Stimulated activated naive CD8-positive, alpha-beta T cell treated with anti-CD3 and anti-CD28 coated beads, Interleukin-15, Interleukin-2, amounts not matched to agents 100 ng/mL and 50 ng/mL, for 24 hours (primary cell): ENCODE measurements around the gene UXS1.

Experiments used
- H3K27ac Mint-ChIP-seq: one replicate; pipeline ENCODE4 v1.8.0; 2021; ENCODE audit warnings: mild to moderate bottlenecking, mixed read lengths
- H3K27me3 Mint-ChIP-seq: one replicate; pipeline ENCODE4 v1.8.0; 2021; ENCODE audit warnings: mixed read lengths
- H3K36me3 Mint-ChIP-seq: one replicate; pipeline ENCODE4 v1.8.0; 2021; ENCODE audit warnings: low read depth, mixed read lengths
- H3K4me1 Mint-ChIP-seq: one replicate; pipeline ENCODE4 v1.8.0; 2021; ENCODE audit warnings: low read depth, mixed read lengths
- H3K4me3 Mint-ChIP-seq: one replicate; pipeline ENCODE4 v1.8.0; 2021; ENCODE audit warnings: mild to moderate bottlenecking, mixed read lengths
- H3K9me3 Mint-ChIP-seq: one replicate; pipeline ENCODE4 v1.8.0; 2021; ENCODE audit warnings: mixed read lengths

UXS1 gene

GRCh38 chr2:106122157-106122556, 71.9 kb downstream of the UXS1 start:
- Mint-ChIP-seq H3K9me3 (no peaks in the 10 kb centered on the region), H3K4me3 (no peak overlapping the region), H3K27ac (no peak overlapping the region), H3K27me3 (no peaks in the 10 kb centered on the region), H3K36me3 (peaks cover 45% of the 10 kb centered on the region), H3K4me1 (peaks cover 7% of the 10 kb centered on the region)

GRCh38 chr2:106120432-106120831, 73.7 kb downstream of the UXS1 start:
- no peak overlapping the region for H3K27ac Mint-ChIP-seq

GRCh38 chr2:106119074-106119473, 75.0 kb downstream of the UXS1 start:
- no peaks in the 10 kb centered on the region for H3K27me3 Mint-ChIP-seq
- H3K36me3 Mint-ChIP-seq, result peaks cover 26% of the 10 kb centered on the region
- H3K9me3 Mint-ChIP-seq, result no peaks in the 10 kb centered on the region
- no peak overlapping the region for H3K4me3 Mint-ChIP-seq
- peaks cover 15% of the 10 kb centered on the region for H3K4me1 Mint-ChIP-seq
- no peak overlapping the region for H3K27ac Mint-ChIP-seq

More at GRCh38 chr2:106120432-106120831, 73.7 kb downstream of the UXS1 start:
- peaks cover 35% of the 10 kb centered on the region for H3K36me3 Mint-ChIP-seq
- peaks cover 8% of the 10 kb centered on the region for H3K4me1 Mint-ChIP-seq
- no peaks in the 10 kb centered on the region for H3K9me3 Mint-ChIP-seq
- H3K27me3 Mint-ChIP-seq, result no peaks in the 10 kb centered on the region
- no peak overlapping the region for H3K4me3 Mint-ChIP-seq

GRCh38 chr2:106117882-106118684, 76.0 kb downstream of the UXS1 start:
- H3K36me3 Mint-ChIP-seq, result peaks cover 20% of the 10 kb centered on the region
- H3K4me1 Mint-ChIP-seq, result peaks cover 15% of the 10 kb centered on the region
- no peak overlapping the region for H3K4me3 Mint-ChIP-seq
- H3K9me3 Mint-ChIP-seq, result no peaks in the 10 kb centered on the region
- H3K27me3 Mint-ChIP-seq, result no peaks in the 10 kb centered on the region
- no peak overlapping the region for H3K27ac Mint-ChIP-seq

GRCh38 chr2:106117347-106117746, 76.8 kb downstream of the UXS1 start:
- H3K36me3 Mint-ChIP-seq, result peaks cover 15% of the 10 kb centered on the region
- H3K4me1 Mint-ChIP-seq, result peaks cover 15% of the 10 kb centered on the region
- no peaks in the 10 kb centered on the region for H3K9me3 Mint-ChIP-seq
- no peak overlapping the region for H3K4me3 Mint-ChIP-seq
- H3K27me3 Mint-ChIP-seq, result no peaks in the 10 kb centered on the region
- H3K27ac Mint-ChIP-seq, result no peak overlapping the region

GRCh38 chr2:106116248-106116647, 77.9 kb downstream of the UXS1 start:
- no peak overlapping the region for H3K27ac Mint-ChIP-seq
- H3K4me3 Mint-ChIP-seq, result no peak overlapping the region
- peaks cover 20% of the 10 kb centered on the region for H3K36me3 Mint-ChIP-seq
- H3K27me3 Mint-ChIP-seq, result no peaks in the 10 kb centered on the region
- no peaks in the 10 kb centered on the region for H3K9me3 Mint-ChIP-seq
- peaks cover 15% of the 10 kb centered on the region for H3K4me1 Mint-ChIP-seq

- Mint-ChIP-seq H3K27ac (peak overlapping the region; percentile 59), H3K4me1 (peaks cover 15% of the 10 kb centered on the region), H3K9me3 (no peaks in the 10 kb centered on the region), H3K36me3 (peaks cover 22% of the 10 kb centered on the region), H3K27me3 (no peaks in the 10 kb centered on the region), H3K4me3 (no peak overlapping the region)
Observed at GRCh38 chr2:106115665-106116064, 78.4 kb downstream of the UXS1 start.

GRCh38 chr2:106115250-106115649, 78.9 kb downstream of the UXS1 start:
- H3K4me1 Mint-ChIP-seq, result peaks cover 15% of the 10 kb centered on the region
- no peak overlapping the region for H3K4me3 Mint-ChIP-seq
- H3K27me3 Mint-ChIP-seq, result no peaks in the 10 kb centered on the region
- peaks cover 22% of the 10 kb centered on the region for H3K36me3 Mint-ChIP-seq
- no peaks in the 10 kb centered on the region for H3K9me3 Mint-ChIP-seq
- H3K27ac Mint-ChIP-seq, result peak overlapping the region; percentile 59

GRCh38 chr2:106114166-106114565, 79.9 kb downstream of the UXS1 start:
- Mint-ChIP-seq H3K27ac (peak overlapping the region; percentile 8), H3K9me3 (no peaks in the 10 kb centered on the region), H3K27me3 (no peaks in the 10 kb centered on the region), H3K4me1 (peaks cover 11% of the 10 kb centered on the region), H3K4me3 (no peak overlapping the region), H3K36me3 (peaks cover 15% of the 10 kb centered on the region)

GRCh38 chr2:106113361-106113966, 80.6 kb downstream of the UXS1 start:
- Mint-ChIP-seq H3K27me3 (no peaks in the 10 kb centered on the region), H3K4me1 (peaks cover 11% of the 10 kb centered on the region), H3K36me3 (peaks cover 15% of the 10 kb centered on the region), H3K27ac (no peak overlapping the region), H3K9me3 (no peaks in the 10 kb centered on the region), H3K4me3 (no peak overlapping the region)

- Mint-ChIP-seq H3K27me3 (no peaks in the 10 kb centered on the region), H3K4me1 (peaks cover 11% of the 10 kb centered on the region), H3K4me3 (no peak overlapping the region), H3K36me3 (peaks cover 10% of the 10 kb centered on the region), H3K27ac (no peak overlapping the region), H3K9me3 (no peaks in the 10 kb centered on the region)
Observed at GRCh38 chr2:106111882-106112571, 82.1 kb downstream of the UXS1 start.

GRCh38 chr2:106109675-106110424, 84.3 kb downstream of the UXS1 start:
- H3K9me3 Mint-ChIP-seq, result no peaks in the 10 kb centered on the region
- H3K27me3 Mint-ChIP-seq, result no peaks in the 10 kb centered on the region
- peaks cover 10% of the 10 kb centered on the region for H3K36me3 Mint-ChIP-seq
- no peak overlapping the region for H3K4me3 Mint-ChIP-seq
- H3K4me1 Mint-ChIP-seq, result peaks cover 1% of the 10 kb centered on the region
- no peak overlapping the region for H3K27ac Mint-ChIP-seq

GRCh38 chr2:106108791-106109190, 85.3 kb downstream of the UXS1 start:
- H3K27me3 Mint-ChIP-seq, result no peaks in the 10 kb centered on the region
- H3K4me3 Mint-ChIP-seq, result no peak overlapping the region
- H3K4me1 Mint-ChIP-seq, result no peaks in the 10 kb centered on the region
- H3K36me3 Mint-ChIP-seq, result peaks cover 10% of the 10 kb centered on the region
- no peaks in the 10 kb centered on the region for H3K9me3 Mint-ChIP-seq
- no peak overlapping the region for H3K27ac Mint-ChIP-seq

GRCh38 chr2:106108351-106108750, 85.8 kb downstream of the UXS1 start:
- no peaks in the 10 kb centered on the region for H3K27me3 Mint-ChIP-seq

More at GRCh38 chr2:106108351-106108750, 85.8 kb downstream of the UXS1 start:
- Mint-ChIP-seq H3K4me1 (no peaks in the 10 kb centered on the region), H3K9me3 (no peaks in the 10 kb centered on the region), H3K4me3 (no peak overlapping the region), H3K36me3 (peaks cover 10% of the 10 kb centered on the region), H3K27ac (no peak overlapping the region)
